Measurements from ENCODE around the gene TPPP2.

Gene TPPP2

GRCh38 chr14:21025371-21026273 is 4.4 kb upstream of the TPPP2 start:
- H3K9ac ChIP-seq (ENCODE audit: low read depth, low read length): no peak overlapping the region
- peak overlapping the region; percentile 86 for H3K27ac ChIP-seq (ENCODE audit: low read depth, low read length)
- H3K27me3 ChIP-seq (ENCODE audit: control insufficient read depth, insufficient read depth, low read length): peaks cover 42% of the 10 kb centered on the region
- H3K4me1 ChIP-seq (ENCODE audit: control insufficient read depth, insufficient read depth, low read length): peaks cover 14% of the 10 kb centered on the region
- H3K36me3 ChIP-seq (ENCODE audit: control insufficient read depth, insufficient read depth, low read length): no peaks in the 10 kb centered on the region
- H3K4me3 ChIP-seq (ENCODE audit: low read depth, low read length): peak overlapping the region; percentile 76
- H3K9me3 ChIP-seq (ENCODE audit: control insufficient read depth, insufficient read depth, low read length): no peaks in the 10 kb centered on the region

- Histone ChIP-seq H3K4me1 (ENCODE audit: control insufficient read depth, insufficient read depth, low read length) (peaks cover 14% of the 10 kb centered on the region), H3K27me3 (ENCODE audit: control insufficient read depth, insufficient read depth, low read length) (peaks cover 40% of the 10 kb centered on the region), H3K36me3 (ENCODE audit: control insufficient read depth, insufficient read depth, low read length) (no peaks in the 10 kb centered on the region), H3K9me3 (ENCODE audit: control insufficient read depth, insufficient read depth, low read length) (no peaks in the 10 kb centered on the region), H3K9ac (ENCODE audit: low read depth, low read length) (no peak overlapping the region), H3K27ac (ENCODE audit: low read depth, low read length) (peak overlapping the region; percentile 86), H3K4me3 (ENCODE audit: low read depth, low read length) (peak overlapping the region; percentile 76)
Measured at GRCh38 chr14:21026274-21026987, 3.6 kb upstream of the TPPP2 start.

GRCh38 chr14:21026988-21027315 is 3.1 kb upstream of the TPPP2 start:
- Histone ChIP-seq H3K4me3 (ENCODE audit: low read depth, low read length) (no peak overlapping the region), H3K9me3 (ENCODE audit: control insufficient read depth, insufficient read depth, low read length) (no peaks in the 10 kb centered on the region), H3K36me3 (ENCODE audit: control insufficient read depth, insufficient read depth, low read length) (no peaks in the 10 kb centered on the region), H3K27me3 (ENCODE audit: control insufficient read depth, insufficient read depth, low read length) (peaks cover 35% of the 10 kb centered on the region), H3K27ac (ENCODE audit: low read depth, low read length) (no peak overlapping the region), H3K4me1 (ENCODE audit: control insufficient read depth, insufficient read depth, low read length) (peaks cover 14% of the 10 kb centered on the region), H3K9ac (ENCODE audit: low read depth, low read length) (no peak overlapping the region)

- peaks cover 10% of the 10 kb centered on the region for H3K27me3 ChIP-seq (ENCODE audit: control insufficient read depth, insufficient read depth, low read length)
- H3K36me3 ChIP-seq (ENCODE audit: control insufficient read depth, insufficient read depth, low read length): no peaks in the 10 kb centered on the region
- H3K4me1 ChIP-seq (ENCODE audit: control insufficient read depth, insufficient read depth, low read length): peaks cover 14% of the 10 kb centered on the region
- no peak overlapping the region for H3K4me3 ChIP-seq (ENCODE audit: low read depth, low read length)
- H3K27ac ChIP-seq (ENCODE audit: low read depth, low read length): no peak overlapping the region
- no peak overlapping the region for H3K9ac ChIP-seq (ENCODE audit: low read depth, low read length)
- no peaks in the 10 kb centered on the region for H3K9me3 ChIP-seq (ENCODE audit: control insufficient read depth, insufficient read depth, low read length)
Measured at GRCh38 chr14:21030531-21030930, 514 bp downstream of the TPPP2 start.

GRCh38 chr14:21032326-21033132 is 2.5 kb downstream of the TPPP2 start:
- H3K27ac ChIP-seq (ENCODE audit: low read depth, low read length): no peak overlapping the region
- no peaks in the 10 kb centered on the region for H3K27me3 ChIP-seq (ENCODE audit: control insufficient read depth, insufficient read depth, low read length)
- H3K9me3 ChIP-seq (ENCODE audit: control insufficient read depth, insufficient read depth, low read length): no peaks in the 10 kb centered on the region
- H3K4me1 ChIP-seq (ENCODE audit: control insufficient read depth, insufficient read depth, low read length): no peaks in the 10 kb centered on the region
- H3K9ac ChIP-seq (ENCODE audit: low read depth, low read length): no peak overlapping the region
- no peak overlapping the region for H3K4me3 ChIP-seq (ENCODE audit: low read depth, low read length)
- H3K36me3 ChIP-seq (ENCODE audit: control insufficient read depth, insufficient read depth, low read length): no peaks in the 10 kb centered on the region

GRCh38 chr14:21033133-21033698 is 3.2 kb downstream of the TPPP2 start:
- H3K36me3 ChIP-seq (ENCODE audit: control insufficient read depth, insufficient read depth, low read length): no peaks in the 10 kb centered on the region
- H3K27ac ChIP-seq (ENCODE audit: low read depth, low read length): no peak overlapping the region
- no peaks in the 10 kb centered on the region for H3K4me1 ChIP-seq (ENCODE audit: control insufficient read depth, insufficient read depth, low read length)
- H3K4me3 ChIP-seq (ENCODE audit: low read depth, low read length): no peak overlapping the region
- H3K9me3 ChIP-seq (ENCODE audit: control insufficient read depth, insufficient read depth, low read length): no peaks in the 10 kb centered on the region
- H3K27me3 ChIP-seq (ENCODE audit: control insufficient read depth, insufficient read depth, low read length): no peaks in the 10 kb centered on the region
- no peak overlapping the region for H3K9ac ChIP-seq (ENCODE audit: low read depth, low read length)

GRCh38 chr14:21034707-21035106 is 4.7 kb downstream of the TPPP2 start, which contains the start of gene RNASE13:
RNASE13 (minus strand) TSS chr14:21034807; CDS start chr14:21034288, 519 bp downstream.
- no peaks in the 10 kb centered on the region for H3K9me3 ChIP-seq (ENCODE audit: control insufficient read depth, insufficient read depth, low read length)
- H3K9ac ChIP-seq (ENCODE audit: low read depth, low read length): no peak within 1 kb of the TSS
- H3K27me3 ChIP-seq (ENCODE audit: control insufficient read depth, insufficient read depth, low read length): no peaks in the 10 kb centered on the region
- no peak within 1 kb of the TSS for H3K4me3 ChIP-seq (ENCODE audit: low read depth, low read length)
- H3K4me1 ChIP-seq (ENCODE audit: control insufficient read depth, insufficient read depth, low read length): peaks cover 13% of the 10 kb centered on the region
- no peaks in the 10 kb centered on the region for H3K36me3 ChIP-seq (ENCODE audit: control insufficient read depth, insufficient read depth, low read length)
- H3K27ac ChIP-seq (ENCODE audit: low read depth, low read length): no peak within 1 kb of the TSS

GRCh38 chr14:21036751-21037150 is 6.7 kb downstream of the TPPP2 start:
- Histone ChIP-seq H3K27me3 (ENCODE audit: control insufficient read depth, insufficient read depth, low read length) (no peaks in the 10 kb centered on the region), H3K4me1 (ENCODE audit: control insufficient read depth, insufficient read depth, low read length) (peaks cover 16% of the 10 kb centered on the region), H3K36me3 (ENCODE audit: control insufficient read depth, insufficient read depth, low read length) (no peaks in the 10 kb centered on the region), H3K27ac (ENCODE audit: low read depth, low read length) (no peak overlapping the region), H3K4me3 (ENCODE audit: low read depth, low read length) (no peak overlapping the region), H3K9ac (ENCODE audit: low read depth, low read length) (no peak overlapping the region), H3K9me3 (ENCODE audit: control insufficient read depth, insufficient read depth, low read length) (no peaks in the 10 kb centered on the region)

- Histone ChIP-seq H3K9ac (ENCODE audit: low read depth, low read length) (no peak overlapping the region), H3K27ac (ENCODE audit: low read depth, low read length) (no peak overlapping the region), H3K9me3 (ENCODE audit: control insufficient read depth, insufficient read depth, low read length) (no peaks in the 10 kb centered on the region), H3K36me3 (ENCODE audit: control insufficient read depth, insufficient read depth, low read length) (no peaks in the 10 kb centered on the region), H3K27me3 (ENCODE audit: control insufficient read depth, insufficient read depth, low read length) (no peaks in the 10 kb centered on the region), H3K4me3 (ENCODE audit: low read depth, low read length) (no peak overlapping the region), H3K4me1 (ENCODE audit: control insufficient read depth, insufficient read depth, low read length) (peaks cover 16% of the 10 kb centered on the region)
Measured at GRCh38 chr14:21037156-21037555, 7.1 kb downstream of the TPPP2 start.

GRCh38 chr14:21038441-21039422 is 8.7 kb downstream of the TPPP2 start:
- no peak overlapping the region for H3K27ac ChIP-seq (ENCODE audit: low read depth, low read length)
- no peak overlapping the region for H3K4me3 ChIP-seq (ENCODE audit: low read depth, low read length)
- H3K9ac ChIP-seq (ENCODE audit: low read depth, low read length): no peak overlapping the region
- no peaks in the 10 kb centered on the region for H3K36me3 ChIP-seq (ENCODE audit: control insufficient read depth, insufficient read depth, low read length)
- no peaks in the 10 kb centered on the region for H3K9me3 ChIP-seq (ENCODE audit: control insufficient read depth, insufficient read depth, low read length)
- H3K4me1 ChIP-seq (ENCODE audit: control insufficient read depth, insufficient read depth, low read length): peaks cover 16% of the 10 kb centered on the region
- no peaks in the 10 kb centered on the region for H3K27me3 ChIP-seq (ENCODE audit: control insufficient read depth, insufficient read depth, low read length)

Data from HUES48 (cell line).